WTC11 (cell line): Measurements from ENCODE around the gene SULT6B1. TPM values are rescaled to one million over a fixed set of nuclear protein-coding genes. Genes with fewer than 3 reads are reported as not detected.

Experiments used
- ATAC-seq: fragments of 200-7000 bp; cut with Tn5 transposase; 2 replicates; pipeline ENCODE4 v1.10.0; 2021; ENCODE audit warnings: mild to moderate bottlenecking, moderate library complexity
- CTCF ChIA-PET: fragments of 300-600 bp; sonication (Branson Sonifier 250); formaldehyde crosslinking; loops from one replicate; lab custom pipeline; 2021; ENCODE audit warnings: antibody characterized with exemption; lab: Charles Lee
- POLR2A ChIA-PET: fragments of 350-600 bp; sonication (Branson Sonifier 250); formaldehyde crosslinking; loops from one replicate; lab custom pipeline; 2021; ENCODE audit warnings: antibody characterized with exemption; lab: Charles Lee
- DNase-seq: peaks from one replicate; pipeline ENCODE4 v3.0.0; 2021; ENCODE audit warnings: low spot score
- H3K27ac Mint-ChIP-seq: 2 replicates; pipeline ENCODE4 v1.8.0; 2021; ENCODE audit warnings: mixed read lengths
- H3K27me3 Mint-ChIP-seq: 2 replicates; pipeline ENCODE4 v1.8.0; 2021; ENCODE audit warnings: low read depth, mild to moderate bottlenecking, moderate library complexity, mixed read lengths
- H3K36me3 Mint-ChIP-seq: 2 replicates; pipeline ENCODE4 v1.8.0; 2021; ENCODE audit warnings: mixed read lengths
- H3K4me1 Mint-ChIP-seq: 2 replicates; pipeline ENCODE4 v1.8.0; 2022; ENCODE audit warnings: mixed read lengths
- H3K4me3 Mint-ChIP-seq: 2 replicates; pipeline ENCODE4 v1.8.0; 2021; ENCODE audit warnings: mild to moderate bottlenecking, moderate library complexity, mixed read lengths
- H3K9me3 Mint-ChIP-seq: 2 replicates; pipeline ENCODE4 v1.8.0; 2021; ENCODE audit warnings: mixed read lengths
- AR ChIP-seq: fragments of 250-450 bp; sonication (Bioruptor Pico); IDR thresholded peaks from 2 replicates; pipeline ENCODE4 v1.9.0; 2021; ENCODE audit warnings: mild to moderate bottlenecking
- CREM ChIP-seq: sonication (generic); formaldehyde crosslinking; IDR thresholded peaks from 2 replicates; pipeline ENCODE4 v1.8.1; 2022; ENCODE audit warnings: mild to moderate bottlenecking, missing genetic modification reagents, moderate library complexity
- ERG ChIP-seq: fragments of 250-450 bp; sonication (Bioruptor Pico); IDR thresholded peaks from 2 replicates; pipeline ENCODE4 v1.8.0; 2021; ENCODE audit warnings: mild to moderate bottlenecking
- ESRRA ChIP-seq: sonication (generic); formaldehyde crosslinking; IDR thresholded peaks from 2 replicates; pipeline ENCODE4 v1.8.1; 2022; ENCODE audit warnings: mild to moderate bottlenecking, missing genetic modification reagents, borderline replicate concordance
- FOXP4 ChIP-seq: sonication (generic); formaldehyde crosslinking; IDR thresholded peaks from 2 replicates; pipeline ENCODE4 v1.8.0; 2022; ENCODE audit warnings: mild to moderate bottlenecking, missing genetic modification reagents
- MXD4 ChIP-seq: fragments of 250-450 bp; sonication (Bioruptor Pico); IDR thresholded peaks from 2 replicates; pipeline ENCODE4 v1.8.0; 2021; ENCODE audit warnings: mild to moderate bottlenecking, moderate library complexity, borderline replicate concordance
- PRDM15 ChIP-seq: sonication (generic); formaldehyde crosslinking; IDR thresholded peaks from 2 replicates; pipeline ENCODE4 v1.8.0; 2022; ENCODE audit warnings: missing genetic modification reagents
- PREB ChIP-seq: sonication (generic); formaldehyde crosslinking; IDR thresholded peaks from 2 replicates; pipeline ENCODE4 v1.8.1; 2022; ENCODE audit warnings: mild to moderate bottlenecking, missing genetic modification reagents, moderate library complexity, borderline replicate concordance
- RELA ChIP-seq: sonication (generic); formaldehyde crosslinking; IDR thresholded peaks from 2 replicates; pipeline ENCODE4 v1.8.1; 2022; ENCODE audit warnings: missing genetic modification reagents, mild to moderate bottlenecking, borderline replicate concordance
- SOX15 ChIP-seq: fragments of 250-450 bp; sonication (Bioruptor Pico); IDR thresholded peaks from 2 replicates; pipeline ENCODE4 v1.9.0; 2021; ENCODE audit warnings: mild to moderate bottlenecking
- STAT6 ChIP-seq: sonication (generic); formaldehyde crosslinking; conservative IDR thresholded peaks from 2 replicates; pipeline ENCODE4 v1.8.1; 2023; ENCODE audit warnings: mild to moderate bottlenecking, low read depth, missing genetic modification reagents, moderate library complexity
- TEAD1 ChIP-seq: sonication (generic); formaldehyde crosslinking; IDR thresholded peaks from 2 replicates; pipeline ENCODE4 v1.8.0; 2022; ENCODE audit warnings: mild to moderate bottlenecking, missing genetic modification reagents
- TEAD4 ChIP-seq: sonication (generic); formaldehyde crosslinking; IDR thresholded peaks from 2 replicates; pipeline ENCODE4 v1.8.0; 2022; ENCODE audit warnings: mild to moderate bottlenecking, missing genetic modification reagents
- TP53 ChIP-seq: sonication (generic); formaldehyde crosslinking; IDR thresholded peaks from 2 replicates; pipeline ENCODE4 v1.8.1; 2023; ENCODE audit warnings: mild to moderate bottlenecking, missing genetic modification reagents
- USF2 ChIP-seq: sonication (generic); formaldehyde crosslinking; IDR thresholded peaks from 2 replicates; pipeline ENCODE4 v1.8.1; 2023; ENCODE audit warnings: mild to moderate bottlenecking, missing genetic modification reagents, moderate library complexity
- ZMAT4 ChIP-seq: fragments of 250-450 bp; sonication (Bioruptor Pico); IDR thresholded peaks from 2 replicates; pipeline ENCODE4 v1.9.0; 2021; ENCODE audit warnings: mild to moderate bottlenecking
- total RNA-seq: library from RNA; stranded (reverse); gene quantifications from 3 replicates; pipeline ENCODE4 v1.2.3, GENCODE V29; 2021

Gene SULT6B1
- total RNA-seq, 1 experiment from 2014 or later: not detected

GRCh38 chr2:37149626-37150322, 38.7 kb downstream of the SULT6B1 start (continued):
- TF ChIP-seq PREB (CRISPR knock-in tag): no peak
- no peak for TF ChIP-seq STAT6 (CRISPR knock-in tag)
- no peak for TF ChIP-seq SOX15 (CRISPR knock-in tag)
- TF ChIP-seq CREM (CRISPR knock-in tag): no peak
- TF ChIP-seq, all 79 proteins: peak for 0

- no peak overlapping the region for H3K4me3 Mint-ChIP-seq
- no peak for ATAC-seq
- POLR2A ChIA-PET: interaction anchor here (0.6 kb wide), 1 partner anchor 116 kb away, joined by 4 read pairs; no protein-coding TSS in a partner anchor
Measured at GRCh38 chr2:37148325-37148724, 40.1 kb downstream of the SULT6B1 start.

GRCh38 chr2:37146062-37146461, 42.4 kb downstream of the SULT6B1 start:
- ChIA-PET CTCF (no interaction called here), POLR2A (no interaction called here)
- no peaks in the 10 kb centered on the region for H3K9me3 Mint-ChIP-seq
- DNase-seq (no peak), ATAC-seq (no peak)
- peaks cover 39% of the 10 kb centered on the region for H3K36me3 Mint-ChIP-seq
- H3K27me3 Mint-ChIP-seq: no peaks in the 10 kb centered on the region
- H3K4me1 Mint-ChIP-seq: peaks cover 10% of the 10 kb centered on the region
- H3K27ac Mint-ChIP-seq: no peak overlapping the region
- H3K4me3 Mint-ChIP-seq: no peak overlapping the region
- no peak for TF ChIP-seq USF2 (CRISPR knock-in tag)
- no peak for TF ChIP-seq TEAD4
- no peak for TF ChIP-seq FOXP4 (CRISPR knock-in tag)
- no peak for TF ChIP-seq ERG (CRISPR knock-in tag)
- no peak for TF ChIP-seq PRDM15 (CRISPR knock-in tag)
- no peak for TF ChIP-seq TEAD1 (CRISPR knock-in tag)
- no peak for TF ChIP-seq AR (CRISPR knock-in tag)
- no peak for TF ChIP-seq RELA (CRISPR knock-in tag)
- TF ChIP-seq ESRRA (CRISPR knock-in tag): no peak
- TF ChIP-seq MXD4 (CRISPR knock-in tag): no peak

More at GRCh38 chr2:37148325-37148724, 40.1 kb downstream of the SULT6B1 start:
- CTCF ChIA-PET: no interaction called here
- peak overlapping the region; percentile 67; the same call in 1 of the 2 replicates for H3K27ac Mint-ChIP-seq
- H3K9me3 Mint-ChIP-seq: no peaks in the 10 kb centered on the region
- no peaks in the 10 kb centered on the region for H3K27me3 Mint-ChIP-seq
- TF ChIP-seq ZMAT4 (CRISPR knock-in tag): no peak
- no peak for TF ChIP-seq ESRRA (CRISPR knock-in tag)
- no peak for TF ChIP-seq TP53 (CRISPR knock-in tag)
- DNase-seq: no peak
- H3K4me1 Mint-ChIP-seq: peaks cover 20% of the 10 kb centered on the region
- H3K36me3 Mint-ChIP-seq: peaks cover 36% of the 10 kb centered on the region
